ENCODE measurements around the gene ZNF219. TPM values are rescaled to one million over a fixed set of nuclear protein-coding genes. Genes with fewer than 3 reads are reported as not detected.
A peak's percentile ranks its signal among the peaks of the same experiment; 100 is the strongest.

The ZNF219 gene
- total RNA-seq, 2 donors from 2014 or later, result 13.8 to 20.6 TPM

- H3K27ac Mint-ChIP-seq, result no peak overlapping the region
- H3K4me1 Mint-ChIP-seq, result peaks cover 4% of the 10 kb centered on the region
- H3K4me3 Mint-ChIP-seq, result no peak overlapping the region
Measured at GRCh38 chr14:21061347-21061668, 37.1 kb downstream of the ZNF219 start.

GRCh38 chr14:21060614-21061346 is 37.7 kb downstream of the ZNF219 start:
- DNase-seq, result no peak
- ATAC-seq, result no peak
- H3K4me3 Mint-ChIP-seq, result no peak overlapping the region
- H3K27me3 Mint-ChIP-seq, result peaks cover 67% of the 10 kb centered on the region
- peaks cover 10% of the 10 kb centered on the region for H3K36me3 Mint-ChIP-seq (ENCODE audit: low read depth)
- no peaks in the 10 kb centered on the region for H3K9me3 ChIP-seq (ENCODE audit: control insufficient read depth, low read length, poor library complexity, severe bottlenecking)
- peaks cover 4% of the 10 kb centered on the region for H3K4me1 Mint-ChIP-seq
- H3K27ac Mint-ChIP-seq, result peak overlapping the region; percentile 19

More at GRCh38 chr14:21061347-21061668, 37.1 kb downstream of the ZNF219 start:
- H3K9me3 ChIP-seq (ENCODE audit: control insufficient read depth, low read length, poor library complexity, severe bottlenecking), result no peaks in the 10 kb centered on the region
- Mint-ChIP-seq H3K27me3 (peaks cover 72% of the 10 kb centered on the region), H3K36me3 (ENCODE audit: low read depth) (peaks cover 10% of the 10 kb centered on the region)
- no peak for ATAC-seq
- DNase-seq, result no peak

GRCh38 chr14:21059842-21060613 is 38.4 kb downstream of the ZNF219 start:
- peaks cover 8% of the 10 kb centered on the region for H3K36me3 Mint-ChIP-seq (ENCODE audit: low read depth)
- ATAC-seq, result no peak

GRCh38 chr14:21058903-21059302 is 39.6 kb downstream of the ZNF219 start:
- no peak for DNase-seq
- H3K27ac Mint-ChIP-seq, result peak overlapping the region; percentile 14
- ATAC-seq, result no peak
- no peak overlapping the region for H3K4me3 Mint-ChIP-seq
- H3K27me3 Mint-ChIP-seq, result peaks cover 52% of the 10 kb centered on the region
- peaks cover 8% of the 10 kb centered on the region for H3K36me3 Mint-ChIP-seq (ENCODE audit: low read depth)
- H3K9me3 ChIP-seq (ENCODE audit: control insufficient read depth, low read length, poor library complexity, severe bottlenecking), result no peaks in the 10 kb centered on the region
- H3K4me1 Mint-ChIP-seq, result peaks cover 8% of the 10 kb centered on the region

More at GRCh38 chr14:21059842-21060613, 38.4 kb downstream of the ZNF219 start:
- Mint-ChIP-seq H3K27ac (peak overlapping the region; percentile 19), H3K4me3 (no peak overlapping the region), H3K4me1 (peaks cover 4% of the 10 kb centered on the region), H3K27me3 (peaks cover 59% of the 10 kb centered on the region)
- no peak for DNase-seq
- no peaks in the 10 kb centered on the region for H3K9me3 ChIP-seq (ENCODE audit: control insufficient read depth, low read length, poor library complexity, severe bottlenecking)

- Mint-ChIP-seq H3K27ac (peak within 1 kb of the TSS; percentile 14), H3K4me3 (no peak within 1 kb of the TSS), H3K27me3 (peaks cover 43% of the 10 kb centered on the region), H3K36me3 (ENCODE audit: low read depth) (peaks cover 8% of the 10 kb centered on the region), H3K4me1 (peaks cover 9% of the 10 kb centered on the region)
- DNase-seq (no peak), ATAC-seq (no peak)
- no peaks in the 10 kb centered on the region for H3K9me3 ChIP-seq (ENCODE audit: control insufficient read depth, low read length, poor library complexity, severe bottlenecking)
Measured at GRCh38 chr14:21057803-21058675, 40.4 kb downstream of the ZNF219 start, which contains the start of gene RNASE8. RNASE8 (plus strand) TSS chr14:21057822; CDS start chr14:21057893, 71 bp downstream.

GRCh38 chr14:21056520-21057163 is 41.8 kb downstream of the ZNF219 start:
- DNase-seq (no peak), ATAC-seq (no peak)
- Mint-ChIP-seq H3K27me3 (peaks cover 45% of the 10 kb centered on the region), H3K4me1 (peaks cover 15% of the 10 kb centered on the region), H3K4me3 (no peak overlapping the region), H3K36me3 (ENCODE audit: low read depth) (peaks cover 10% of the 10 kb centered on the region), H3K27ac (no peak overlapping the region)
- no peaks in the 10 kb centered on the region for H3K9me3 ChIP-seq (ENCODE audit: control insufficient read depth, low read length, poor library complexity, severe bottlenecking)

- H3K9me3 ChIP-seq (ENCODE audit: control insufficient read depth, low read length, poor library complexity, severe bottlenecking), result no peaks in the 10 kb centered on the region
- H3K27me3 Mint-ChIP-seq, result peaks cover 36% of the 10 kb centered on the region
- H3K36me3 Mint-ChIP-seq (ENCODE audit: low read depth), result peaks cover 6% of the 10 kb centered on the region
- H3K27ac Mint-ChIP-seq, result no peak overlapping the region
- no peak overlapping the region for H3K4me3 Mint-ChIP-seq
- H3K4me1 Mint-ChIP-seq, result peaks cover 15% of the 10 kb centered on the region
- no peak for DNase-seq
- no peak for ATAC-seq
Measured at GRCh38 chr14:21055432-21056117, 42.9 kb downstream of the ZNF219 start.

GRCh38 chr14:21054768-21055145 is 43.7 kb downstream of the ZNF219 start:
- H3K27ac Mint-ChIP-seq, result no peak overlapping the region
- peaks cover 14% of the 10 kb centered on the region for H3K4me1 Mint-ChIP-seq

GRCh38 chr14:21054123-21054767 is 44.2 kb downstream of the ZNF219 start:
- Mint-ChIP-seq H3K27ac (no peak overlapping the region), H3K4me1 (peaks cover 13% of the 10 kb centered on the region), H3K36me3 (ENCODE audit: low read depth) (peaks cover 2% of the 10 kb centered on the region), H3K4me3 (no peak overlapping the region), H3K27me3 (peaks cover 35% of the 10 kb centered on the region)
- no peaks in the 10 kb centered on the region for H3K9me3 ChIP-seq (ENCODE audit: control insufficient read depth, low read length, poor library complexity, severe bottlenecking)
- no peak for ATAC-seq
- no peak for DNase-seq

More at GRCh38 chr14:21054768-21055145, 43.7 kb downstream of the ZNF219 start:
- H3K9me3 ChIP-seq (ENCODE audit: control insufficient read depth, low read length, poor library complexity, severe bottlenecking), result no peaks in the 10 kb centered on the region
- Mint-ChIP-seq H3K27me3 (peaks cover 34% of the 10 kb centered on the region), H3K36me3 (ENCODE audit: low read depth) (peaks cover 2% of the 10 kb centered on the region), H3K4me3 (no peak overlapping the region)
- no peak for ATAC-seq
- no peak for DNase-seq

GRCh38 chr14:21053184-21054122 is 45.0 kb downstream of the ZNF219 start:
- no peaks in the 10 kb centered on the region for H3K9me3 ChIP-seq (ENCODE audit: control insufficient read depth, low read length, poor library complexity, severe bottlenecking)
- Mint-ChIP-seq H3K36me3 (ENCODE audit: low read depth) (peaks cover 2% of the 10 kb centered on the region), H3K27me3 (peaks cover 34% of the 10 kb centered on the region), H3K27ac (peak overlapping the region; percentile 77), H3K4me1 (peaks cover 13% of the 10 kb centered on the region), H3K4me3 (no peak overlapping the region)
- DNase-seq, result no peak
- no peak for ATAC-seq

GRCh38 chr14:21050597-21050996 is 47.9 kb downstream of the ZNF219 start:
- Mint-ChIP-seq H3K27me3 (peaks cover 31% of the 10 kb centered on the region), H3K4me3 (no peak overlapping the region), H3K27ac (no peak overlapping the region), H3K4me1 (peaks cover 11% of the 10 kb centered on the region), H3K36me3 (ENCODE audit: low read depth) (peaks cover 2% of the 10 kb centered on the region)
- no peak for ATAC-seq
- no peak for DNase-seq
- no peaks in the 10 kb centered on the region for H3K9me3 ChIP-seq (ENCODE audit: control insufficient read depth, low read length, poor library complexity, severe bottlenecking)
